Transverse colon (tissue), 4 donors: ENCODE data around the gene TM9SF3. TPM values are rescaled to one million over a fixed set of nuclear protein-coding genes. Genes with fewer than 3 reads are reported as not detected.

Source experiments
- DNase-seq: peaks from one replicate; pipeline ENCODE4 v3.0.0-alpha.2; 2019
- H3K27ac ChIP-seq, 4 donors: fragments of 200-600 bp; sonication (generic); 2 replicates each; pipeline ENCODE4 v1.5.1; 2016 to 2018; ENCODE audit warnings: inconsistent platforms in 4 of 4
- H3K27me3 ChIP-seq: fragments of 200-600 bp; sonication (generic); 2 replicates; pipeline ENCODE4 v1.5.1; 2017; ENCODE audit warnings: inconsistent platforms
- H3K36me3 ChIP-seq, 4 donors: fragments of 200-600 bp; sonication (generic); 2 replicates each; pipeline ENCODE4 v1.5.1; 2017 to 2019; ENCODE audit warnings: inconsistent platforms in 4 of 4
- H3K4me1 ChIP-seq, 4 donors: fragments of 200-600 bp; sonication (generic); 2 replicates each; pipeline ENCODE4 v1.5.1; 2017 to 2020; ENCODE audit warnings: inconsistent platforms in 4 of 4
- H3K4me3 ChIP-seq, 4 donors: fragments of 200-600 bp; sonication (generic); 1 replicate in 1 of 4; 2 replicates in 3 of 4; pipeline versions ENCODE4 v1.5.1 to v1.6.1; 2017 to 2019; ENCODE audit warnings: inconsistent platforms in 4 of 4
- H3K9me3 ChIP-seq, 2 donors: fragments of 200-600 bp; sonication (generic); 2 replicates each; pipeline ENCODE4 v1.5.1; 2017 to 2019; ENCODE audit warnings: inconsistent platforms in 2 of 2
- CTCF ChIP-seq, 5 experiments: fragments of 200-600 bp in 3 of 5; fragments of 450-650 bp in 2 of 5; sonication (generic) in 3 of 5; IDR thresholded peaks; 1 replicate in 2 of 5; 2 replicates in 3 of 5; pipeline ENCODE4 v1.5.1; 2016 to 2017; ENCODE audit warnings: antibody characterized with exemption in 5 of 5, inconsistent platforms in 3 of 5, mild to moderate bottlenecking in 2 of 5, moderate library complexity in 1 of 5
- EP300 ChIP-seq: sonication (generic); formaldehyde crosslinking; IDR thresholded peaks from one replicate; pipeline ENCODE4 v1.6.1; 2017; ENCODE audit warnings: antibody characterized with exemption, low read depth
- POLR2A ChIP-seq: fragments of 450-650 bp; IDR thresholded peaks from one replicate; pipeline ENCODE4 v1.6.1; 2016; ENCODE audit warnings: antibody characterized with exemption, mild to moderate bottlenecking, moderate library complexity
- POLR2AphosphoS5 ChIP-seq, 3 donors: sonication (generic); formaldehyde crosslinking; IDR thresholded peaks; one replicate each; pipeline ENCODE4 v1.6.1; 2016; ENCODE audit warnings: antibody characterized with exemption in 3 of 3
- WGBS, 2 donors: methylation state at CpG; one replicate each; pipeline ENCODE4 v1.1.5; 2018; ENCODE audit warnings: low coverage in 1 of 2; 5-methylcytosine and 5-hydroxymethylcytosine counted together
- in situ Hi-C, 4 donors: fragments of 200-750 bp; cut with MboI; loops; one replicate each; pipeline versions ENCODE4 v1.15.0 to v1.15.1; 2017; ENCODE audit warnings: low sequenced_read_pairs in 3 of 4, low pct_ligation_motif_present in 1 of 4, low pct_unique_long_range_greater_than_20kb in 1 of 4
- intact Hi-C: fragments of 100-400 bp; cut with DNase I; formaldehyde crosslinking; loops from one replicate; pipeline ENCODE4 v1.15.1; 2023; ENCODE audit warnings: low total_unique reads
- total RNA-seq, 4 donors: library from RNA; depleted of rRNA; stranded (reverse); fragments of >200 nt; gene quantifications; one replicate each; pipeline ENCODE4 v1.1.0, GENCODE V29; 2016

TM9SF3 gene
- total RNA-seq, 4 donors from 2014 or later, result 34.4 to 133 (median 77.3) TPM

DNA sequence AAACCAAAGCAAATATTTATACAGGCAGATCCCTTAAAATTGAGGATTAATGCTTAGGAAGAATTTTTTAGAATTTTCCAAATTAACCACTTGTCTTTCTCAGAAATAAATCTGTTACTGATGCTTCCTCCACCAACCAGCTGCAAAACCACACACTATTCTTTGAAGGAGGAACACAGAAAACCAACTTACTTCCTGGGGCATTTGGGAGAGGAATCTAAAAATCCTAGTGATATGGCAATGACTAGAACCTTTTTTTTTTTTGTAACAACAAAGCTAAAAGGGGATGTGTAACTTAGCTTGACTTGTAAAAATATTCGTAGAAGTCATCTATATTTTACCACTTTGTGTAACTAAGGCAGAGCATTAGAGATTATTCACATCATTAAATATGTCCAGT lies 5.1 kb upstream of the TM9SF3 start:
- H3K27me3 ChIP-seq, result no peaks in the 10 kb centered on the region
- H3K4me3 ChIP-seq, result no peak overlapping the region
- no peak overlapping the region for H3K27ac ChIP-seq
- 80 to 82% methylated on average over 1 of the region's 1 CpG for WGBS, 2 donors
- no peaks in the 10 kb centered on the region for H3K36me3 ChIP-seq
- peaks cover 10 to 44% (median 27%) of the 10 kb centered on the region in 4 donors for H3K4me1 ChIP-seq
- intact Hi-C loops (no loop called here), in situ Hi-C loops (no loop called here)
- DNase-seq, result no peak
- no peak for TF ChIP-seq EP300
- no peak for TF ChIP-seq CTCF (IDR thresholded peaks at IDR 0.05)
- no peak for TF ChIP-seq POLR2AphosphoS5 (IDR thresholded peaks at IDR 0.05)
- no peak for TF ChIP-seq POLR2A
- no peaks in the 10 kb centered on the region for H3K9me3 ChIP-seq

DNA sequence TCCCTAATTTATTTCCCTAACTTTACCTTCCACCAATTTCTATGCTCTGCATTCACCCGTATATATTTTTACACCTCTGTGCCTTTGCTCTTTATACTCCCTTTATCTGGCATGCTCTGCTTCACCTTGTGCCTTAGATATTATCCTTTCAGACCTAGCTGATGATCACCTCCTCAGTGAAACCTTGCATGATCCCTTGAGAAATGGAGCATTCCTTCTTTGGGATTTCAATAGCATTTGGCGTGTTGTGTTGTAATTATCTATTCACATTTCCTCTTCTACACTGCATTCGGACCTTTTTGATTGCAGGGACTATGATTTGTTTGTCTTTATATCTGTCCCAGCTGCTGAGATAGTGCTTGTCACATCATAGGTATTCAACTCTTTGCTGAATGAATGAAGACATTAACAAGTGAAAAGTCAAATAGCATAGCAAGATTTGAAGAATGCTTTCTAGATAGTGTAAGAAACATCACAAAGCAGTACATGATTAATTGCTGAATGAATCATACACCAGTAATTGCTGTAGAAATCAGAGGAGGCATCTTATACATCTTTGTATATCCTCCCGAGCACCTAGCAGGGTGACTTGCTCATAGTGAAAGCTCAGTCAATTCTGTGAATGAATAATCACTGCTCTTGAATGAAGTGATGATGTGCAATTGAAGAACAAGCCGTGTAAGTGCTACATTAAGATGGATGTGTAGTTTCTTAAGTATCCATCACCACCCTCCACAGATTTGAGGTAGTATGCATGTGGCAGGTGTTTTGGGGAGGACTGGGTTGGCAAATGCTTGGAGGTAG lies 2.0 kb upstream of the TM9SF3 start:
- DNase-seq, result no peak
- Histone ChIP-seq H3K4me3 (no peak overlapping the region), H3K27me3 (no peaks in the 10 kb centered on the region), H3K4me1 (peaks cover 28 to 46% (median 41%) of the 10 kb centered on the region in 4 donors), H3K36me3 (no peaks in the 10 kb centered on the region), H3K9me3 (no peaks in the 10 kb centered on the region), H3K27ac (peak overlapping the region; percentile 98 to 99 (median 98))
- WGBS, 2 donors, result 32 to 39% methylated on average over 5 of the region's 5 CpGs
- intact Hi-C loops, result no loop called here
- in situ Hi-C loops, result no loop called here
- TF ChIP-seq POLR2AphosphoS5 (IDR thresholded peaks at IDR 0.05), result no peak
- TF ChIP-seq EP300, result no peak
- TF ChIP-seq CTCF (IDR thresholded peaks at IDR 0.05), result no peak
- no peak for TF ChIP-seq POLR2A

- H3K4me3 ChIP-seq, result peak overlapping the region in 3 of 4 donors; percentile 66 to 98 (median 81)
- in situ Hi-C loops, result no loop called here
- H3K9me3 ChIP-seq, result no peaks in the 10 kb centered on the region
- WGBS, 2 donors, result 5 to 6% methylated on average over 4 of the region's 4 CpGs
- TF ChIP-seq POLR2AphosphoS5 (IDR thresholded peaks at IDR 0.05) (peak in 1 of 3 donors; percentile 60), POLR2A (peak; percentile 49), CTCF (IDR thresholded peaks at IDR 0.05) (no peak), EP300 (no peak)
- peaks cover 34 to 53% (median 48%) of the 10 kb centered on the region in 4 donors for H3K4me1 ChIP-seq
- intact Hi-C loops, result no loop called here
- H3K36me3 ChIP-seq, result no peaks in the 10 kb centered on the region
- peak overlapping the region; percentile 98 to 99 (median 98) for H3K27ac ChIP-seq
- no peaks in the 10 kb centered on the region for H3K27me3 ChIP-seq
- DNase-seq, result peak; percentile 35
Observed at GRCh38 chr10:96588060-96588554, 1.3 kb upstream of the TM9SF3 start.

GRCh38 chr10:96587264-96588059 lies 650 bp upstream of the TM9SF3 start:
- Histone ChIP-seq H3K36me3 (no peaks in the 10 kb centered on the region), H3K9me3 (no peaks in the 10 kb centered on the region), H3K27ac (peak overlapping the region; percentile 98 to 99 (median 98)), H3K27me3 (no peaks in the 10 kb centered on the region), H3K4me3 (peak overlapping the region; percentile 25 to 98 (median 74)), H3K4me1 (peaks cover 34 to 60% (median 54%) of the 10 kb centered on the region in 4 donors)
- no peak for TF ChIP-seq POLR2AphosphoS5 (IDR thresholded peaks at IDR 0.05)
- peak; percentile 8 for TF ChIP-seq POLR2A
- 2 to 3% methylated on average over 8 to 24 of the region's 25 CpGs for WGBS, 2 donors
- in situ Hi-C loops (no loop called here), intact Hi-C loops (no loop called here)
- peak; percentile 70 for DNase-seq
